Body of pancreas (tissue), 4 donors: ENCODE data around the gene SAMD10.

ENCODE experiments used
- POLR2A ChIP-seq, 3 donors: fragments of 450-650 bp; IDR thresholded peaks; one replicate each; pipeline ENCODE4 v1.6.1; 2016; ENCODE audit warnings: antibody characterized with exemption in 3 of 3, mild to moderate bottlenecking in 2 of 3
- TF ChIP-seq, protein P1 (sequence below), 7 experiments: fragments of 450-650 bp in 4 of 7; fragments of 200-600 bp in 3 of 7; sonication (generic) in 3 of 7; IDR thresholded peaks; one replicate each; pipeline ENCODE4 v1.5.1; 2016 to 2019; ENCODE audit warnings: antibody characterized with exemption in 7 of 7

DNA sequence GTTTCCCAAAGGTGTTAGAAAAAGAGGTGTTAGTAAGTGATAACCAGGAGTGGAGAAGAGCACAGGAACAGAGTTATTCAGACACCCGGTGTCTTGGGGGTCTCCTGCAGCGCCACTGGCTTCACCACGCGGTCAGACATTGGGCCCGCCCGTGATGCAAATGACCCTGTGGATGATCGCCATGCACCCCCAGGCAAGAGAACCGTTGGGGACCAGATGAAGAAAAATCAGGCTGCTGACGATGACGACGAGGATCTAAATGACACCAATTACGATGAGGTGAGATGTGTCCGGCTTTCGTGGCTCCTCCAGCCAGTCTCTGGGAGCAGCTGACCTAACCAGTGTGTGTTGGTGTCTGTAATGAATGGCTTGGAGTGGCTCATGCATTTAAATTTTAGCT lies 3.5 kb upstream of the SAMD10 start:
- TF ChIP-seq, protein P1, sequence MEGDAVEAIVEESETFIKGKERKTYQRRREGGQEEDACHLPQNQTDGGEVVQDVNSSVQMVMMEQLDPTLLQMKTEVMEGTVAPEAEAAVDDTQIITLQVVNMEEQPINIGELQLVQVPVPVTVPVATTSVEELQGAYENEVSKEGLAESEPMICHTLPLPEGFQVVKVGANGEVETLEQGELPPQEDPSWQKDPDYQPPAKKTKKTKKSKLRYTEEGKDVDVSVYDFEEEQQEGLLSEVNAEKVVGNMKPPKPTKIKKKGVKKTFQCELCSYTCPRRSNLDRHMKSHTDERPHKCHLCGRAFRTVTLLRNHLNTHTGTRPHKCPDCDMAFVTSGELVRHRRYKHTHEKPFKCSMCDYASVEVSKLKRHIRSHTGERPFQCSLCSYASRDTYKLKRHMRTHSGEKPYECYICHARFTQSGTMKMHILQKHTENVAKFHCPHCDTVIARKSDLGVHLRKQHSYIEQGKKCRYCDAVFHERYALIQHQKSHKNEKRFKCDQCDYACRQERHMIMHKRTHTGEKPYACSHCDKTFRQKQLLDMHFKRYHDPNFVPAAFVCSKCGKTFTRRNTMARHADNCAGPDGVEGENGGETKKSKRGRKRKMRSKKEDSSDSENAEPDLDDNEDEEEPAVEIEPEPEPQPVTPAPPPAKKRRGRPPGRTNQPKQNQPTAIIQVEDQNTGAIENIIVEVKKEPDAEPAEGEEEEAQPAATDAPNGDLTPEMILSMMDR (IDR thresholded peaks at IDR 0.05) = no peak
- no peak for TF ChIP-seq POLR2A (IDR thresholded peaks at IDR 0.05)
